ENCODE data around the gene GLRX3.

DNA sequence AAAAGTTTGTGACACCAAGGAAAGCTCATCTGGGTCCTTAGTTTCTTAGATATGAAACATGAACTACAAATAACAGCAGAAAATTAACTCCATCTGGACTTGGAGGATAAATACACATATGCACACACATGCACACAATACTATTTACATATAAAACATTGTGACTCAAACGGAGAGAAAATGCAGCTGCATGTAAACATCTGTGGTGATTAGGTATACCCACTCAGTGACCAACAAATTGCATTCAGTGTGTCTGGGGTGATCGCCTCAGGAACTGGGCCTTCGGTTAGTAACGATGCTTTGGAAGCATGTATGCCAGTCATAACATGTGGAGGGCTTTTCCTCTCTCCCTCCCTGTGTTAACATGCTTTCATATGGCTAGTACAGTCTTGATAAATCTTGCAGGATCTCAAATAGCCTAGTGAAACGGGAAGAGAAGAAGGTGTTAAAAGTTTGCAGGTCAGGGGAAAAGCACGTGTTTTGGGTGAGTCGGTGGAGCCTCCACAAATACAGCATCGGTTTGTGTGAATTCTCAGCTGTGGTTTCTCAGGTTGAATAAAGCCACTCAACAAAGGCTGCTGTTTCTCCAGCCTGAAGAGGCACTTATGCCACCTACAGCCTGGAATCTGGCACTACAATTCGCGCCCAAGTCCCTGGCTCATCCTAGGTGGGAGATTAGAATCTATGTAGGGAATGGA is 8.7 kb upstream of the GLRX3 start:
- no peak for TF ChIP-seq ZNF274 (IDR thresholded peaks at IDR 0.05; ENCODE audit: low read depth, low read length)
- TF ChIP-seq YY1 (IDR thresholded peaks at IDR 0.05; ENCODE audit: insufficient read depth, insufficient read length): no peak
